ENCODE results near the gene TBR1. TPM values are rescaled to one million over a fixed set of nuclear protein-coding genes. Genes with fewer than 3 reads are reported as not detected.

TBR1 gene
- total RNA-seq, 2 donors from 2014 or later: 0.02 to 0.05 TPM

GRCh38 chr2:161391737-161392506 is 24.2 kb upstream of the TBR1 start:
- H3K4me3 Mint-ChIP-seq: no peak overlapping the region
- no peaks in the 10 kb centered on the region for H3K4me1 Mint-ChIP-seq (ENCODE audit: low read depth)
- H3K27me3 Mint-ChIP-seq (ENCODE audit: low read depth): no peaks in the 10 kb centered on the region
- H3K36me3 Mint-ChIP-seq (ENCODE audit: insufficient read depth in 2 of 2): peaks cover 12 to 25% of the 10 kb centered on the region in 2 donors
- ATAC-seq (replicated peaks in 1 of 2) (no peak), DNase-seq (no peak)
- no peak overlapping the region for H3K27ac Mint-ChIP-seq
- no peaks in the 10 kb centered on the region for H3K9me3 Mint-ChIP-seq

GRCh38 chr2:161400076-161400475 is 16.0 kb upstream of the TBR1 start:
- H3K4me1 Mint-ChIP-seq (ENCODE audit: low read depth): no peaks in the 10 kb centered on the region
- no peak for ATAC-seq (replicated peaks in 1 of 2)
- no peak overlapping the region for H3K4me3 Mint-ChIP-seq
- H3K9me3 Mint-ChIP-seq: no peaks in the 10 kb centered on the region
- H3K36me3 Mint-ChIP-seq (ENCODE audit: insufficient read depth in 2 of 2): peaks cover 16 to 18% of the 10 kb centered on the region in 2 donors
- no peak for DNase-seq
- no peaks in the 10 kb centered on the region for H3K27me3 Mint-ChIP-seq (ENCODE audit: low read depth)
- no peak overlapping the region for H3K27ac Mint-ChIP-seq

- no peak overlapping the region for H3K27ac Mint-ChIP-seq
- no peak overlapping the region for H3K4me3 Mint-ChIP-seq
- DNase-seq: no peak
- no peaks in the 10 kb centered on the region for H3K27me3 Mint-ChIP-seq (ENCODE audit: low read depth)
- peaks cover 4 to 8% of the 10 kb centered on the region in 2 donors for H3K36me3 Mint-ChIP-seq (ENCODE audit: insufficient read depth in 2 of 2)
- no peak for ATAC-seq (replicated peaks in 1 of 2)
- no peaks in the 10 kb centered on the region for H3K9me3 Mint-ChIP-seq
- H3K4me1 Mint-ChIP-seq (ENCODE audit: low read depth): no peaks in the 10 kb centered on the region
Observed at GRCh38 chr2:161402297-161402696, 13.8 kb upstream of the TBR1 start.

DNA sequence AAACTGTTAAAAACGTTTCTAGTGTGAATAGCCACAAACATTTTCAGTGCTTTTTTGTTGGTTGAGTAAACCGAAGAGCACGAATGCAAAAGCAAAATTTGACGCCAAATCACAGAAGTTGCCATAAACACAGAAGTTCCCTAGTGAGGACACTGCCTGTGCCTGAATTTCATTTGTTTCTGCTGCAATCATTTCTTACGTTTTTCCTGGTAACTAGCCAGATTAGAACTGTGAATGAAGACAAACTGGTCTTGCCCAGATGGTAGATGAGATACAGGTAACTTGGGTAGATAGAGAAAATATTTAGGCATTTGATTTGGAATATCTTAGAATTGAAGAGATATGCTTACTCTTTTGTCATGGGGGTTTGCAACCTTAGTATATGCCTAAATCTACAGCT is 9.8 kb upstream of the TBR1 start:
- H3K4me3 Mint-ChIP-seq: no peak overlapping the region
- no peaks in the 10 kb centered on the region for H3K9me3 Mint-ChIP-seq
- peaks cover 2% of the 10 kb centered on the region in 2 donors for H3K36me3 Mint-ChIP-seq (ENCODE audit: insufficient read depth in 2 of 2)
- H3K27me3 Mint-ChIP-seq (ENCODE audit: low read depth): no peaks in the 10 kb centered on the region
- ATAC-seq (replicated peaks in 1 of 2) (no peak), DNase-seq (no peak)
- H3K27ac Mint-ChIP-seq: no peak overlapping the region
- no peaks in the 10 kb centered on the region for H3K4me1 Mint-ChIP-seq (ENCODE audit: low read depth)

DNA sequence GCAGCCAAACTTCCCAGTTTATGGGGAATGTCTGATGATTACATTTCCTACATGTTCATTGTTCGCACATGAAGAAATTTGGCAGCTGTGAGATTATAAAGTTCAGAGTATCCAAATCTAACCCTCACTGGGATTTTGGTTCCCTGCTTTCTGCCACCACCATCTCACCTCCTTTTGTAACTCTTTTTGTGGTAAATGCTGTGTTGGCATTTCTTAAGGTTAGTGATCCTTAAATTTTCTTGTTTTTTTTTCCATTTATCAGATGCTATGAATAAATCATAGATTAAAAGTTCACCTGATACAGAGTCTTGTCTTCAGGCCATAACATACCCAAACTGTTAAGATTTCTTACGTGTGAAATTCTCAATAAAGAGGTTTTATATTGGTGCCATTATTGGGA is 8.5 kb upstream of the TBR1 start:
- Mint-ChIP-seq H3K27ac (no peak overlapping the region), H3K4me1 (ENCODE audit: low read depth) (no peaks in the 10 kb centered on the region), H3K36me3 (ENCODE audit: insufficient read depth in 2 of 2) (no peaks in the 10 kb centered on the region), H3K27me3 (ENCODE audit: low read depth) (no peaks in the 10 kb centered on the region), H3K4me3 (no peak overlapping the region), H3K9me3 (no peaks in the 10 kb centered on the region)
- ATAC-seq (replicated peaks in 1 of 2) (no peak), DNase-seq (no peak)

DNA sequence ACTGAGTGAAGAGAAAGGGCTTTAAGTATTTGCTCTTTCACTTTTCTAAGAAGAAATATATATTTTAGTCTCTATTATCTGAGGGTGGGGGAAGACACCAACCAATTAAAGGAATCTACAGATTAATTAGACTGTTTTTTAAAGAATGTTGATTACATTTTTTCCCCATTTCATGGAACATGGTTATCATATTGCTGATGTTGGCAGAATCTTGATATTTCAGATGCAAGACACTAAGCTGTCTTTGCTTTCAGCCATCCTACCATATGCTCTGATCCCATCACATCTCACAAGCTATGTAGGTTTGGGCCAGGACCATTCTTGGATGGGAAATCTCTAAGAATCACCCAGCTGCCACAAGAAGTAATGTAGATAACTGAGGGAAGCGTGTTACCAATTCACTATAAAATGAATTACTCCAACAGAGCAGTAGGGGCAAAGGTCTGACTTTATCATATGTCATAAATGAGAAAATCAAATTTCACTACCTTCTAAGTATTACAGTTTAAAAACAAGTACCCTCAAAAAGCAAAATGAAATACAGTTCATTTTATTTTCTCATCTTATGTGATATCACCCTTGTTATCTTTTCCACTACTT is 6.7 kb upstream of the TBR1 start:
- Mint-ChIP-seq H3K4me1 (ENCODE audit: low read depth) (peaks cover 8% of the 10 kb centered on the region), H3K9me3 (no peaks in the 10 kb centered on the region), H3K4me3 (no peak overlapping the region), H3K27ac (no peak overlapping the region), H3K27me3 (ENCODE audit: low read depth) (peaks cover 9% of the 10 kb centered on the region), H3K36me3 (ENCODE audit: insufficient read depth in 2 of 2) (peaks cover 0 to 2% of the 10 kb centered on the region in 2 donors)
- ATAC-seq (replicated peaks in 1 of 2) (no peak), DNase-seq (no peak)

DNA sequence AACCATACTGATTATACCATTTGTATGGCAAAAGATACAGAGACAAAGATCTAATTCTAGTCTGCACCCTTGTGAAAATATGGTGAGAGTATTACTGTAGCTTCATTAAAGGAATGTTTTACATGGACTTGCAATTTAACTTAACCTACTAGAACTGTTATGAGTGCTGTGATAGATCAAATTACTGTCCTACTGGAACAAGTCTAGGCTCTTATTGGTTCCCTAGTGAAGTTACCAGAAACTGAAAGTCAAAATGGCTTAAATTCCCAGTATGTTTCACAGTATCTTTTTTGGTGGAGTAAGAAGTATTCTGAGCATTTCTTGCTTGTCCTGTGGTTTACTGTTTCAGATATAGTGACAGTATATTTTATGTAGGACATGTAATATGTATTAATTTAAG is 3.8 kb upstream of the TBR1 start:
- Mint-ChIP-seq H3K4me1 (ENCODE audit: low read depth) (peaks cover 36% of the 10 kb centered on the region), H3K27ac (no peak overlapping the region), H3K4me3 (no peak overlapping the region), H3K9me3 (no peaks in the 10 kb centered on the region), H3K27me3 (ENCODE audit: low read depth) (peaks cover 36% of the 10 kb centered on the region), H3K36me3 (ENCODE audit: insufficient read depth in 2 of 2) (peaks cover 0 to 3% of the 10 kb centered on the region in 2 donors)
- DNase-seq: no peak
- ATAC-seq (replicated peaks in 1 of 2): no peak

DNA sequence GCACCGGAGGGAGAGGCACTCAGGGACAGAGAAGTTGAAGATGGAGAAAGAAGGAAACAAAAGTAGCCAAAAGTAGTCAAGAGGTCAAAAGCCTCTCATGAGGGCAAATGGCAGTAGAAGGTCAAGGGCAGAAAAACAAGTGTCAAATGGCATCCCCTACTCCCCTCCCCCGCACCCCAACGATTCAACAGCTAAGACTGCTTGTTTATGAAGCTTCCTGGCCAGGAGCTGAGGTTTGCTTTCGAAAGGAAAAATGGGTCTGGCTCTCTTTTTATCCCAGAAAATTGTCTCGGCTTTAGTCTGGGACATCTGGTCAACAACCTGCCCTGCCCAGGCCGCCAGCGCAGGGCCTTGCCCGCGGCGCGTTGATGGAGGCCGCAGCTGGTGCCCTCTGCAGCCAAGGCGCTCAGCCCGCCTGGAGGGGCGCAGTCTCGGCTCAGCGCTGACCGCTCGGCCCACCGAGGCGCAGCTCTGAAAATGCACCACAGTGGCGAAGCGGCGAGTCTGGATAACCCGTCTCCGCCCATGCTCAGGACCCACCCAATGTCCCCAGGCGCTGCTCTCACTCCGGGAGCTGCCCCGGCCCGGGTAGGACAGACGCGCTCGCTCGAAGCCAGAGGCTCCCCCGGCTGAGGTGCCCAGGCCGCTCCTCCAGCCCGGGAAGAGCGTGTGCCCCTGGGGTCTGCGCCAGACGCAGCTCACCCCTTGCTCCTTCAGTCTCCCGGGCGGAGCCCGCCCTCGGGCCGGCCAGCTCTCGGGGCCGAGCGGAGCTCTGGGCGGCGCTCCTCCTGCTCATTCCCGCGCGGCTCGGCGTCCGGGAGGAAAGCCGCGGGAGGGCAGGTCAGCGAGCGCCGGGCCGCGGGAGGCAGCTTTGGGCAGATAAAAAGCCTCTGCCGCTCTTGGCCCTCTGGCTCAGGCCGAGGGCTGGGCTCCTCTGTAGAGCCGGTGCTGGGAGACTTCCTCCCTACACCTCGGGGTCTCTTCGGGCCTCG is 1.8 kb upstream of the TBR1 start:
- ATAC-seq (replicated peaks in 1 of 2) (peak; percentile 54 to 60), DNase-seq (peak in 1 of 2 donors; percentile 16)
- Mint-ChIP-seq H3K4me3 (peak overlapping the region; percentile 83 to 86), H3K27me3 (ENCODE audit: low read depth) (peaks cover 56% of the 10 kb centered on the region), H3K4me1 (ENCODE audit: low read depth) (peaks cover 54% of the 10 kb centered on the region), H3K27ac (peak overlapping the region; percentile 40), H3K36me3 (ENCODE audit: insufficient read depth in 2 of 2) (peaks cover 0 to 3% of the 10 kb centered on the region in 2 donors), H3K9me3 (no peaks in the 10 kb centered on the region)

DNA sequence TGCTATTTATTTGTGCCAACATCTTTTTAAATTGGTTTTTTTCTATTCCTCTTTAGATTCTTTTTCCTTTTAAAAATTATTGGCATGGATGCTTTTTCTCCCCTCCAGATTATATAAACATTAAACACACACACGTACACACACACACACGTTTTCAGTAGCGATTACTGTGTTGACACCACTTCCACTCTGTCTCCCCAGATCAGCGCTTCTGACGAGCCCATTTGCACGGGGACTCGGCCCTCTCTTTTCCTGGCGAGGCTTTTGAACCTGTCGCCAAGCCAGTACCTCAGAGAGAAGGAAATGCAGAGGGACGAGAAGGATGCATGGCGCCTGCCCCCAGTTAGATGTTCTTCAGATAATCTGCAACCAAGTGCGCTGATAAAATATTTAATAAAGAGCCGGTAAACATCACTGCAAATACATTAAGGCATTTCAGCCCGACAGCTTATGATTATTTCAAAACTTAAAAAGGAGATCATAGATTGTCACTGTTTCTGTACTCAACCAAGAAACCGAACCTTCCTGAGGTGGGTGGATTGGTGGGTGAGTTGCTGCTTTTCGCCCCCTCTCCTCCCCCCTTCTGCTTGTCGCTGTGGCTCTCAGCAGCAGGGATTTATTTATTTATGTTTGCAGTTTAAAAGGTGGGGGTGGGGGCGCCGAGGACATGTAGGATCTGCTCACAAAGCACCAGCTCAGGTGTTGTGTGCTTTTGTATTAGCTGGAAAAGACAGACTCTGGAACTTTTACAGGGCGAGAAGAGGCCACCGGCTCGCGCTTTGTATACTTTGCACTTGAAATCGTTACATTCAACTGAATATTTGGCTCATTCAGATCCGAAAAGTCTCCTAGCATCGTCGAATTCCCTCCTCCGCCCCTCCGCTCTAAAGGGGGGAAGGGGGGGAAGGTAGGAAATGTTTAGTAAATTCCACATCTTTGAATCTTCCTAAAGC is 787 bp upstream of the TBR1 start:
- no peak overlapping the region for H3K27ac Mint-ChIP-seq
- ATAC-seq (replicated peaks in 1 of 2) (peak; percentile 47 to 52), DNase-seq (peak in 1 of 2 donors; percentile 23)
- H3K36me3 Mint-ChIP-seq (ENCODE audit: insufficient read depth in 2 of 2): peaks cover 0 to 3% of the 10 kb centered on the region in 2 donors
- H3K4me3 Mint-ChIP-seq: peak overlapping the region; percentile 83 to 86
- no peaks in the 10 kb centered on the region for H3K9me3 Mint-ChIP-seq
- H3K4me1 Mint-ChIP-seq (ENCODE audit: low read depth): peaks cover 60% of the 10 kb centered on the region
- peaks cover 64% of the 10 kb centered on the region for H3K27me3 Mint-ChIP-seq (ENCODE audit: low read depth)

DNA sequence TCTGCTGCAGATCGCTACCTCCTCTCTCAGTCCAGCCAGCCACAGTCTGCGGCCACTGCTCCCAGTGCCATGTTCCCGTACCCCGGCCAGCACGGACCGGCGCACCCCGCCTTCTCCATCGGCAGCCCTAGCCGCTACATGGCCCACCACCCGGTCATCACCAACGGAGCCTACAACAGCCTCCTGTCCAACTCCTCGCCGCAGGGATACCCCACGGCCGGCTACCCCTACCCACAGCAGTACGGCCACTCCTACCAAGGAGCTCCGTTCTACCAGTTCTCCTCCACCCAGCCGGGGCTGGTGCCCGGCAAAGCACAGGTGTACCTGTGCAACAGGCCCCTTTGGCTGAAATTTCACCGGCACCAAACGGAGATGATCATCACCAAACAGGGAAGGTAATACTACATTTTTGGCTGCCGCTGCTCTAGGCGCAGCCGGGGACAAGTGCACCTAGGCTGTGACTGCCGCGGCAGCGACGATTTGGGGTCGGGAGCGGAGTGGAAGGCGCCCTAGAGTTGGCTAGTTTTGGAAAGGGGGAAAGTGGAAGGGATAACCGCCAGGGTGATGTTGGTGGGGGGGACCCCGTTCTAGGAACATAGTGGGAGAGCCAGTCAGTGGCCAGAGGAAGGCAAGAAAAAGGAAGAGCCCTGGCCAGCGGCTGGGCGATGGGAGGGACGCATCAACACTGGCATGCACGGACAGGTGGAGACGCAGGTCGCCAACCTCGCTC is 776 bp downstream of the TBR1 start:
- H3K4me1 Mint-ChIP-seq (ENCODE audit: low read depth): peaks cover 62% of the 10 kb centered on the region
- DNase-seq: peak in 1 of 2 donors; percentile 19
- H3K9me3 Mint-ChIP-seq: no peaks in the 10 kb centered on the region
- H3K27me3 Mint-ChIP-seq (ENCODE audit: low read depth): peaks cover 80% of the 10 kb centered on the region
- H3K36me3 Mint-ChIP-seq (ENCODE audit: insufficient read depth in 2 of 2): peaks cover 0 to 3% of the 10 kb centered on the region in 2 donors
- peak overlapping the region; percentile 83 to 86 for H3K4me3 Mint-ChIP-seq
- H3K27ac Mint-ChIP-seq: no peak overlapping the region
- ATAC-seq (replicated peaks in 1 of 2): peak; percentile 13 to 33

GRCh38 chr2:161417438-161418274 is 1.6 kb downstream of the TBR1 start:
- peak overlapping the region; percentile 83 to 86 for H3K4me3 Mint-ChIP-seq
- H3K4me1 Mint-ChIP-seq (ENCODE audit: low read depth): peaks cover 62% of the 10 kb centered on the region
- H3K27ac Mint-ChIP-seq: no peak overlapping the region
- DNase-seq: no peak
- H3K27me3 Mint-ChIP-seq (ENCODE audit: low read depth): peaks cover 88% of the 10 kb centered on the region
- H3K36me3 Mint-ChIP-seq (ENCODE audit: insufficient read depth in 2 of 2): peaks cover 0 to 3% of the 10 kb centered on the region in 2 donors
- H3K9me3 Mint-ChIP-seq: no peaks in the 10 kb centered on the region
- ATAC-seq (replicated peaks in 1 of 2): no peak
